ENCODE data around the gene FGF21.
A peak's percentile ranks its signal among the peaks of the same experiment; 100 is the strongest.

The FGF21 gene

GRCh38 chr19:48742096-48742495, 13.2 kb upstream of the FGF21 start:
- Histone ChIP-seq H3K9me3 (ENCODE audit: insufficient read depth, low read length) (no peaks in the 10 kb centered on the region), H3K27me3 (ENCODE audit: low read depth, low read length) (no peaks in the 10 kb centered on the region), H3K4me1 (ENCODE audit: low read length) (no peaks in the 10 kb centered on the region), H3K9ac (ENCODE audit: low read length) (no peak overlapping the region), H2AFZ (ENCODE audit: low read depth, low read length) (no peak overlapping the region; the same call in 1 of the 2 replicates), H3K27ac (ENCODE audit: low read length) (no peak overlapping the region), H3K36me3 (replicated peaks; ENCODE audit: low read depth, low read length) (no peaks in the 10 kb centered on the region), H3K4me2 (ENCODE audit: low read length) (no peak overlapping the region), H4K20me1 (ENCODE audit: insufficient read depth, low read length) (no peaks in the 10 kb centered on the region), H3K79me2 (ENCODE audit: low read length) (no peaks in the 10 kb centered on the region), H3K4me3 (ENCODE audit: low read length) (no peak overlapping the region)
- TF ChIP-seq CTCF (IDR thresholded peaks at IDR 0.05; ENCODE audit: low read depth, low read length): no peak
- TF ChIP-seq EZH2phosphoT487 (IDR thresholded peaks at IDR 0.05; ENCODE audit: low read depth): no peak

GRCh38 chr19:48745208-48745995, 9.9 kb upstream of the FGF21 start:
- H3K27ac ChIP-seq (ENCODE audit: low read length): no peak overlapping the region
- no peak overlapping the region for H3K4me3 ChIP-seq (ENCODE audit: low read length)
- no peaks in the 10 kb centered on the region for H3K36me3 ChIP-seq (replicated peaks; ENCODE audit: low read depth, low read length)
- TF ChIP-seq CTCF (IDR thresholded peaks at IDR 0.05; ENCODE audit: low read depth, low read length) (no peak), EZH2phosphoT487 (IDR thresholded peaks at IDR 0.05; ENCODE audit: low read depth) (no peak)
- H3K4me1 ChIP-seq (ENCODE audit: low read length): no peaks in the 10 kb centered on the region
- peak overlapping the region; percentile 45; the same call in 1 of the 2 replicates for H2AFZ ChIP-seq (ENCODE audit: low read depth, low read length)
- H4K20me1 ChIP-seq (ENCODE audit: insufficient read depth, low read length): no peaks in the 10 kb centered on the region
- H3K27me3 ChIP-seq (ENCODE audit: low read depth, low read length): no peaks in the 10 kb centered on the region
- no peaks in the 10 kb centered on the region for H3K9me3 ChIP-seq (ENCODE audit: insufficient read depth, low read length)
- peak overlapping the region; percentile 23; the same call in 1 of the 2 replicates for H3K4me2 ChIP-seq (ENCODE audit: low read length)
- H3K79me2 ChIP-seq (ENCODE audit: low read length): no peaks in the 10 kb centered on the region
- no peak overlapping the region for H3K9ac ChIP-seq (ENCODE audit: low read length)

GRCh38 chr19:48746110-48746509, 9.2 kb upstream of the FGF21 start:
- Histone ChIP-seq H3K9ac (ENCODE audit: low read length) (no peak overlapping the region), H2AFZ (ENCODE audit: low read depth, low read length) (no peak overlapping the region), H3K36me3 (replicated peaks; ENCODE audit: low read depth, low read length) (no peaks in the 10 kb centered on the region), H4K20me1 (ENCODE audit: insufficient read depth, low read length) (no peaks in the 10 kb centered on the region), H3K9me3 (ENCODE audit: insufficient read depth, low read length) (no peaks in the 10 kb centered on the region), H3K27ac (ENCODE audit: low read length) (no peak overlapping the region), H3K4me2 (ENCODE audit: low read length) (no peak overlapping the region), H3K27me3 (ENCODE audit: low read depth, low read length) (no peaks in the 10 kb centered on the region), H3K79me2 (ENCODE audit: low read length) (no peaks in the 10 kb centered on the region), H3K4me3 (ENCODE audit: low read length) (no peak overlapping the region), H3K4me1 (ENCODE audit: low read length) (no peaks in the 10 kb centered on the region)
- TF ChIP-seq CTCF (IDR thresholded peaks at IDR 0.05; ENCODE audit: low read depth, low read length) (no peak), EZH2phosphoT487 (IDR thresholded peaks at IDR 0.05; ENCODE audit: low read depth) (no peak)

GRCh38 chr19:48746738-48747575, 8.4 kb upstream of the FGF21 start, which contains the start of gene IZUMO1:
IZUMO1 (minus strand) TSS chr19:48746909; CDS start chr19:48745859, 1,050 bp downstream.
- no peak for TF ChIP-seq CTCF (IDR thresholded peaks at IDR 0.05; ENCODE audit: low read depth, low read length)
- TF ChIP-seq EZH2phosphoT487 (IDR thresholded peaks at IDR 0.05; ENCODE audit: low read depth): no peak
- Histone ChIP-seq H3K9me3 (ENCODE audit: insufficient read depth, low read length) (no peaks in the 10 kb centered on the region), H3K4me3 (ENCODE audit: low read length) (no peak within 1 kb of the TSS), H3K4me2 (ENCODE audit: low read length) (no peak within 1 kb of the TSS), H4K20me1 (ENCODE audit: insufficient read depth, low read length) (no peaks in the 10 kb centered on the region), H3K79me2 (ENCODE audit: low read length) (no peaks in the 10 kb centered on the region), H3K4me1 (ENCODE audit: low read length) (no peaks in the 10 kb centered on the region), H2AFZ (ENCODE audit: low read depth, low read length) (no peak within 1 kb of the TSS), H3K9ac (ENCODE audit: low read length) (no peak within 1 kb of the TSS), H3K27ac (ENCODE audit: low read length) (no peak within 1 kb of the TSS), H3K27me3 (ENCODE audit: low read depth, low read length) (no peaks in the 10 kb centered on the region), H3K36me3 (replicated peaks; ENCODE audit: low read depth, low read length) (no peaks in the 10 kb centered on the region)
